GM19193 (cell line): ENCODE measurements around the gene DCAF8.

Source experiments
- POLR2A ChIP-seq: IDR thresholded peaks from 4 replicates; pipeline ENCODE4 v1.6.1; 2011; ENCODE audit not compliant: insufficient read depth, insufficient read length; ENCODE audit errors: extremely low read depth

DCAF8 gene

GRCh38 chr1:160251011-160251410 lies 11.3 kb downstream of the DCAF8 start:
- no peak for TF ChIP-seq POLR2A

DNA sequence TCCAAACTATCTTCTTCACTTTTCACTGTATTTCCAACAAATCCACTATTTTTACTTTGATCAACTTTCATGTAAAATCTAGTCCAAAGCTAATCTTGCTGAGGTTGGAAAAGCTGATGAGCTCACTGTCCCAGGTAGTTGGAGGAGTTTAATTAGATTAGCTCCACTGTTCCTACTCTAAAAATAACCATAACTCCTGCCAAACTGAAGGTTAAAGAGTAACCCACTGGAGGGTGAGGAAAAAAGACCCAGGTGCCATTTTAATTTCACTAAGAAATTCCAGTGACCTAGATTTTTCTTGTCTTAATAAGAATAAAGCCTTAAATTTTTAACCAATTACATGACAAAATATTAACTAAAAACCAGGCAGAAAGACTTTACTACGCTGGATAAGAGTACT lies 15.3 kb downstream of the DCAF8 start:
- TF ChIP-seq POLR2A, result no peak

DNA sequence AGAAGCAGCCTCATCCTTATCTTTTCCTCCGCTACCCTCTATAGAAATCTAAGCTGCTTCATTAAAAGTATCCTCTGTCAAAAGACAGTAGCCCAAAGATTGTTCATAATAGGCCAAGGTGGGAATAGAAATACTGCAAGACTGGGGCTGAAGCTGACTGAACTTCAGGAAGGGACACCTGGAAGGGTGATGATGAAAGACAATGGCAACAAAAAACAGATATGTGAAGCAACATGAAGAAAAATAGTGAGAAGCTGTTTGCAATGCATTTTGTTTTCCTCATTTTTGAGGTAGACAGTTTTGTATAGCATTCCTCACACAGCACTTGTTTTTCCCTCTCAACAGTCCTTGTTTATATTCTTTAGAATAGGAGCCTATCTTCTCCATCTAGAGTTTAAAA lies 16.9 kb downstream of the DCAF8 start:
- TF ChIP-seq POLR2A, result no peak

DNA sequence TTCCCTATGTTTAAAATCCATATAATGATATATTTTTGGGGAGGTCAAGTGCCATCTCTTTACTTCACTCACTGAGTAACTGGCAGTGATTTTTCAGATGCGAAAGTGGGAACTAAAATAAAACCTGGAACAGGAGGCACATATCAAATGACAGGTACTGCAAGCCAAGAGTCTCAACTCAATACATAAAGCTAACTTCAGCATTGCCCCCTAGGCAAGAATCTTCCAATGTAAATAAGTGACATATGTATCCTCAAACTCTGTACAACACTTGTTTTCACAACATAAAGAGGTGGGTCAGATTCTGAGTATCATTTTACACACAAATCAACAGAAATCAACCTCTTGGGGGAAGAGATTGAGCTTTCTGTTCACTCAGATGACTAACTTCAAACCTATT lies 18.1 kb downstream of the DCAF8 start:
- TF ChIP-seq POLR2A, result no peak

DNA sequence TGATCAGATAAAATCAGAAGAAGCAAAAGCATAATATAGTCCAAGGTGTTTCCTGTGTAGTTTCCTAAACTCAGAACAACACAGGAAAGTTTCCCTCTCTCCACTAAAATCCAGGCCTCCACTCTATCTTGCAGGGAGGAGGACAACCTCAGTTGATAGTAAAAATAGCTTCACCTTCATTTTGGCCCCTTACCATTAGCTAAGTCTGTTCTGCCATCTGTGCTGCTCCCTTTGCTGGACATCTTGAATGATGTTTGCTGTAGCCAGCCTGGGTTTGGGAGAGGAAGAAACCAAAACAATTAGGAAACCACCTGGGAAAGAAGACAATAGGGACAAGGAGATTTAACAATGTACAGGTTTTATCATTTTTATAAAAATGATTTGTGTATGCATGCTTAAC lies 18.6 kb downstream of the DCAF8 start:
- TF ChIP-seq POLR2A, result no peak

GRCh38 chr1:160239582-160240299 lies 22.6 kb downstream of the DCAF8 start:
- no peak for TF ChIP-seq POLR2A

DNA sequence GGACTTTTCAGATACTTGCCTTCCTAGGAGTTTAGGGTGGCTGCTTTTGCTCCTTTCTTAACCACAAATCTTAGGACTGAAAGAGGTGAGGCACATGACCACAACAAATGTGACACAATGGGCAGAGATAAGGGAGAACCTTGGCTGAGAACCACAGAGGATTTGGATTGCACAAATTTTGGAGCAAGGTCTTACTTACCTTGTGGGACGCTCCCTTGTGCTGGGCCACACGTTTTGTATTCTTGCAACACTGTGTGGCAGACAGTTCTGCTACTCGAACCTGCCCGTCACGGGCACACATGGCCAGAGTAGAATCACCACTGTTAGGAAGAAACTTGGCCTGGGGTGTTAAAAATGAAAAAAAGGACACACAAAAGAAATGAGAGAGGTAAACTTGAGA lies 23.9 kb downstream of the DCAF8 start:
- TF ChIP-seq POLR2A, result no peak

DNA sequence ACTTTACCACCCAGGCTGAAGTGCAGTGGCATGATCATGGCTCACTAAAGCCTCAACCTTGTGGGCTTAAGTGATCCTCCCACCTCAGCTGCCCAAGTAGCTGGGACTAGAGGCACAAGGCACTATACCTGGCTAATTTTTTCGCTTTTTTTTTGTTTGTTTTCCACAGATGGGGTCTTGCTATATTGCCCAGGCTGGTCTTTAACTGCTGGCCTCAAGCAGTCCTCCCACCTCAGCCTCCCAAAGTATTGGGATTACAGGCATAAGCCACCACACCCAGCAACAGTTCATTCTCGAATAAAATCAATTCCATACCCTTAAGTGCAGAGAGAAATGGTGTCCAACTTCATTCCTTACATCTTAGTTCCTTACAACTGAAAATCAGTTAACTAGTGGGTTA lies 24.8 kb downstream of the DCAF8 start:
- no peak for TF ChIP-seq POLR2A

DNA sequence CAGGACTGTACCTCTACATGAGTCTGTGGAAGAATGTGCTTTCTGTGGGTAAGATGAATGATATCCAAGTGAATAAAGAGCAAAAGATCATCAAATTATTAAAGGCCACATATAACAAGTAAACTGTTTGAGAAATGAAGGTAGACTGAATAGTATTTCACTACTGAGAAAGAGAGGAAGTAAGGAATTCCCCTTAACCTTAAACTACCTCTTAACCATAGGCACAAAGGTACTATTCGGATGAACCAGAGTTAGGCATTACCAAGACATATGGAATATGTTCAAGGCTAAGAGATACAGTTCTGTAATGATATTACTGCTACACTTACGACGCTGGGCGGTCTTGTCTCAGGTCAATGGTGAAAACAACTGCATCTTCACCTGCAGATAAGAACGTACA lies 25.5 kb downstream of the DCAF8 start:
- no peak for TF ChIP-seq POLR2A

DNA sequence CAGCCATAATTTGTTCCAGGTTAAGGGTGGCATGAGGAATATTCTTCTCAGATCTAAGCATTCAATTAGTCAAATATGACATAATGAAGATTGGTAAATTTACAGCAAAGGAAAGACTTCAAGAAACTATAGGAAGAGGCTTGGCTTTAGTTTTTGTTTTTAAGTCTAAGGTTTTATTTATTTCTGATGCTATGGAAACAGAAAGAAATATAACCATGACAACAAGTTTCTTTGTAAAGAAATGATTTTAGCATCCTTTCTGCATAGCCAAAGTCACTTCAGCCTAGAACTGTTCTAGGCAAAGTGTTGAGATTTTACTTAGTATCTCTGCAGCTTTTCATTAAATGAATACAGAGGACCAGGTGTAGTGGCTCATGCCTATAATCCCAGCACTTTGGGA lies 29.4 kb downstream of the DCAF8 start:
- no peak for TF ChIP-seq POLR2A

DNA sequence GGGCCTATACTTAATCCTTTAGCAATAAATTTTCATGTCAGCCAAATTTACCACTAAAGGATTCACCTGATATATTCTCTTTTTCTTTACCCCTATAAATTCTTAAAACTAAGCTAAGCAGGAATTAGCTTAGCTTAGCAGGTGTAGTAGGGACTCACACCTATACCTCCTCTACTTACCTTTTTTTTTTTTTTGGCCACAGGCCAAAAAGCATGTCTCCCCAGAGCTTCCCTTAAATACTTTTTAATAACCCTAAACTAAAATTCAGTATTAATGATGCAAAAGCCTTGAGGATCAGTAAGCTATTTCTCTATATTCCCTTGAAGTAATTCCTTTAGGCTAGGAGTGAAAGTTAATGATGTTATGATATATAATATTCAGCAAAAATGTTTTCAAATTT lies 33.9 kb downstream of the DCAF8 start:
- TF ChIP-seq POLR2A, result no peak

- no peak for TF ChIP-seq POLR2A
Observed at GRCh38 chr1:160227561-160227960, 34.8 kb downstream of the DCAF8 start.

DNA sequence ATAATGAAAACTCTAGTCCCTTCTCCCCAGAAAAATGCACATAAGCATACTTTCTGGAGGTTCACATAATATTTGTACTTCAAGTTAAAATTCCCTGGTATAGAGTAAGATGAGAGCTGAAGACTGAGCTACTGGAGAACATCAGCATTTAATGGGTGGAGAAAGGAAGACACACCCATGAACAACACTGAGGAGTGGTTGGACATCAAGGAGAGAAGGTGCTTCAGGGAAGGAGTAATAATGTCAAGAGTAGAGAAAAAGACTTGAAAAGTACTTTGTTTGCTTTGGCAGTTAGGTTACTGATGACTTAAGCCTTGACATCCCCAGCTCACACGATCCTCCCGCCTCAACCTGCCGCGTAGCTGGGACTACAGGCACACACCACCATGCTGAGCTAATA lies 35.3 kb downstream of the DCAF8 start:
- TF ChIP-seq POLR2A, result no peak

- no peak for TF ChIP-seq POLR2A
Observed at GRCh38 chr1:160226623-160227022, 35.7 kb downstream of the DCAF8 start.

DNA sequence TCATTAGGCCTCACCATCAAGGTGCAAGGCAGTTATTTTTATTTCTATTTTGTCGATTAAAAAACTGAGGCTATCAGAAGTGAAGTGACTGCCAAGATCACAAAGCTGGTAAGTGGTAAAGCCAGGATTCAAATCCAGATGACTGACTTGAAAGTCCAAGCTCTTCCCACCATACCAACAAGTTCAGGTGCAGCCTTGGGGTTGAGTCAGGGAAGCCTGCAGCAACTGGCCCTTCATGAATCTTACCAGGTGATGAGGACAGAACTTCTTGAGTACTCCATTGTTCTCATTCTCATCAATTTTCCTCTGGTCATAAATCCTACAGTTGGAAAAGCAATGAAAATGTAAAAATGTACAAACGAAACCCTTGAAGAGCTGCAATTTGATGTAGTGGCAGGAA lies 37.0 kb downstream of the DCAF8 start:
- no peak for TF ChIP-seq POLR2A

DNA sequence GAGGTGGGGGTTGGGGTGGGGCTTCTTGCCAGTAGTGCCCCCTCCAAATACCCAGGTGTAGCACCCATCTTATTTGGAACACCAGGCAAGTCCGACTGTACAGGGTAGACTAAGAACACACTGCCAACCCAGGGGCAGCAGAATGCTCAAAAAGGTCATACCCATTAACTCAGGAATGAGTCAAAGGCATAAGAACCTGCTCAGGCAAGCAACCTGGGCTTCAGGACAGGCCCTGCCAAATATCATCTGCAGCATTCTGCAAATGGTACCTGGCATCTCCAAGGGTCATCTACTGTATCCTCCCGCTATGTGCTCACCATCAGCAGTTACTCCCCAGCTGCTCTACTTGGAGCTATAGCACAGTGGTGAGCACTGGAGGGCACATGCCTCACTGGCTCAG lies 37.7 kb downstream of the DCAF8 start:
- TF ChIP-seq POLR2A, result no peak

DNA sequence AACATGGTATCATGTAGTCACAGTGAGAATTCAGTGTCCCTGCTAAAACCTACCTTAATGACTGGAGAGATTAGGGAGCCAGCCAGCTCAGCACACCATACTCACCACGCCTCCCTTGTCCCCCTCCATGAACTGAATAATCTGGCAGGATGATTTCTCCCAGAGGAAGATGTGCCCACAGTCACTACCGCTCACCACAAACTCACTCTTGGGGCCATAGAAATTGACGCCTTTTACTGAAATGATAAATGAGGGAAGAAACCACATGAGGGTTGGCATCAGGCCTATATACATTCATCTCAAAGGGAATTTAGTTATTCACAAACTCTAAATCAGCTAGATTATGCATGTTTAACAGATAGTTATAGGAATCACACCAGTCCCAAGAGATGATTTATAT lies 39.8 kb downstream of the DCAF8 start:
- no peak for TF ChIP-seq POLR2A
